Measurements from ENCODE around the gene PDE7B.

DNA sequence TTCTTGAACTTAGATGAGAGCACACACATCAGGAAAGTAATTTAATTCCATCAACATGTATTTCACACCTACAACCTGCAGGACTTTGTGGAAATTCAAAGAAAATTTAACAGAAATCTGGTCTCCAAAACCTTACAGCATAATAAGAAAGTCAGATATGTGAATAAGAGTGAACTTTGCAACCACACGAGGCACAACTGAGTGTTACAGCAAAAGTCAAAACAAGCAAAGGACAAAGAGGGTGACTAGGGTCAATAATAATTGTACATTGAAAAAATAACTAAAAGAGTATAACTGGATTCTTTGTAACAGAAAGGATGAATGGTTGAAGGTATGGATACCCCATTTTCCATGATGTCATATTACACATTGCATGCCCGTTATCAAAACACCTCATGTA, 284.8 kb downstream of the PDE7B start:
- TF ChIP-seq, protein P1, sequence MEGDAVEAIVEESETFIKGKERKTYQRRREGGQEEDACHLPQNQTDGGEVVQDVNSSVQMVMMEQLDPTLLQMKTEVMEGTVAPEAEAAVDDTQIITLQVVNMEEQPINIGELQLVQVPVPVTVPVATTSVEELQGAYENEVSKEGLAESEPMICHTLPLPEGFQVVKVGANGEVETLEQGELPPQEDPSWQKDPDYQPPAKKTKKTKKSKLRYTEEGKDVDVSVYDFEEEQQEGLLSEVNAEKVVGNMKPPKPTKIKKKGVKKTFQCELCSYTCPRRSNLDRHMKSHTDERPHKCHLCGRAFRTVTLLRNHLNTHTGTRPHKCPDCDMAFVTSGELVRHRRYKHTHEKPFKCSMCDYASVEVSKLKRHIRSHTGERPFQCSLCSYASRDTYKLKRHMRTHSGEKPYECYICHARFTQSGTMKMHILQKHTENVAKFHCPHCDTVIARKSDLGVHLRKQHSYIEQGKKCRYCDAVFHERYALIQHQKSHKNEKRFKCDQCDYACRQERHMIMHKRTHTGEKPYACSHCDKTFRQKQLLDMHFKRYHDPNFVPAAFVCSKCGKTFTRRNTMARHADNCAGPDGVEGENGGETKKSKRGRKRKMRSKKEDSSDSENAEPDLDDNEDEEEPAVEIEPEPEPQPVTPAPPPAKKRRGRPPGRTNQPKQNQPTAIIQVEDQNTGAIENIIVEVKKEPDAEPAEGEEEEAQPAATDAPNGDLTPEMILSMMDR (IDR thresholded peaks at IDR 0.05), result no peak
- TF ChIP-seq POLR2A (IDR thresholded peaks at IDR 0.05), result no peak

Measured in uterus (tissue), 2 donors.